Neural progenitor cell (in vitro differentiated cells): Measurements from ENCODE around the gene TRAPPC2.
A peak's percentile ranks its signal among the peaks of the same experiment; 100 is the strongest.

Experiments used
- EZH2 ChIP-seq: fragments of 200-600 bp; sonication (generic); IDR thresholded peaks from 2 replicates; pipeline ENCODE4 v1.6.1; 2017; ENCODE audit warnings: antibody characterized with exemption, mild to moderate bottlenecking, moderate library complexity
- EZH2phosphoT487 ChIP-seq: fragments of 200-600 bp; sonication (generic); IDR thresholded peaks from 2 replicates; pipeline ENCODE4 v1.6.1; 2017; ENCODE audit warnings: antibody characterized with exemption
- TF ChIP-seq, protein P1 (sequence below): fragments of 200-600 bp; sonication (generic); IDR thresholded peaks from 2 replicates; pipeline ENCODE4 v1.5.1; 2017; ENCODE audit warnings: antibody characterized with exemption, mild to moderate bottlenecking

DNA sequence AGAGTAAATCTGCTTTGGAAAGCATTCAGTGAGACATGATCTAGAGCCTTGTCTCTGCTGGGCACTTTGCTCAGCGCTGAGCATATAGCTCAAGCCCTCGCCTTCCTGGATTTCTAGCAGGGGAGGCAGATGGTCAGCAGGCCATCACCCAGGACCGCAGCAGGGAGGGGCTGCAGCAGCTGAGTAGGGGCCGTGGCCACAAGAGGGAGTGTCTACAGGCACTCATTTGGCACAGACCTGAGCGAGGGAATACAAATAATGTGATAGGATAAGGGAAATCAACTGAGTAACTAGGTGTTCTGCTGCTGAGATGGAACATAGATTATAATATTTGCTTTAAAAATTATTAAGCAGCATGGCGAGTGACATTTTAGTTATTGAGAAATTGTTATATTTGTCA lies 30.3 kb upstream of the TRAPPC2 start:
- TF ChIP-seq EZH2 = no peak
- TF ChIP-seq, protein P1, sequence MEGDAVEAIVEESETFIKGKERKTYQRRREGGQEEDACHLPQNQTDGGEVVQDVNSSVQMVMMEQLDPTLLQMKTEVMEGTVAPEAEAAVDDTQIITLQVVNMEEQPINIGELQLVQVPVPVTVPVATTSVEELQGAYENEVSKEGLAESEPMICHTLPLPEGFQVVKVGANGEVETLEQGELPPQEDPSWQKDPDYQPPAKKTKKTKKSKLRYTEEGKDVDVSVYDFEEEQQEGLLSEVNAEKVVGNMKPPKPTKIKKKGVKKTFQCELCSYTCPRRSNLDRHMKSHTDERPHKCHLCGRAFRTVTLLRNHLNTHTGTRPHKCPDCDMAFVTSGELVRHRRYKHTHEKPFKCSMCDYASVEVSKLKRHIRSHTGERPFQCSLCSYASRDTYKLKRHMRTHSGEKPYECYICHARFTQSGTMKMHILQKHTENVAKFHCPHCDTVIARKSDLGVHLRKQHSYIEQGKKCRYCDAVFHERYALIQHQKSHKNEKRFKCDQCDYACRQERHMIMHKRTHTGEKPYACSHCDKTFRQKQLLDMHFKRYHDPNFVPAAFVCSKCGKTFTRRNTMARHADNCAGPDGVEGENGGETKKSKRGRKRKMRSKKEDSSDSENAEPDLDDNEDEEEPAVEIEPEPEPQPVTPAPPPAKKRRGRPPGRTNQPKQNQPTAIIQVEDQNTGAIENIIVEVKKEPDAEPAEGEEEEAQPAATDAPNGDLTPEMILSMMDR = peak; percentile 55
- no peak for TF ChIP-seq EZH2phosphoT487
